NOMO-1 treated with dmso at 0.1 percent for 144 hours (cell line): ENCODE measurements around the gene MARCHF3.
"Not testable (repeated sequence)": the region's sequence is repeated elsewhere in the genome, so short reads cannot be mapped to it uniquely, and the experiment has no call there.

Experiments used
- DNase-seq: peaks from one replicate; lab custom pipeline; 2025; ENCODE audit not compliant: unreplicated experiment; lab: John Stamatoyannopoulos, UW

The MARCHF3 gene

GRCh38 chr5:126961128-126961527, 69.2 kb downstream of the MARCHF3 start:
- no peak for DNase-seq

GRCh38 chr5:126959188-126959587, 71.2 kb downstream of the MARCHF3 start:
- no peak for DNase-seq

- DNase-seq, result no peak
These were observed 73.4 kb downstream of the MARCHF3 start for GRCh38 chr5:126956991-126957390.

GRCh38 chr5:126954981-126955380, 75.4 kb downstream of the MARCHF3 start:
- DNase-seq, result no peak

- no peak for DNase-seq
These were observed 76.7 kb downstream of the MARCHF3 start for GRCh38 chr5:126953640-126954039.

- no peak for DNase-seq
These were observed 80.9 kb downstream of the MARCHF3 start for GRCh38 chr5:126949475-126949874.

- DNase-seq, result no peak
These were observed 81.9 kb downstream of the MARCHF3 start for GRCh38 chr5:126948453-126948852.

GRCh38 chr5:126948011-126948355, 82.4 kb downstream of the MARCHF3 start:
- DNase-seq, result no peak

- DNase-seq, result no peak
These were observed 83.0 kb downstream of the MARCHF3 start for GRCh38 chr5:126947146-126948010.

- DNase-seq, result not testable (repeated sequence)
These were observed 87.5 kb downstream of the MARCHF3 start for GRCh38 chr5:126942908-126943307.

- DNase-seq, result no peak
These were observed 89.0 kb downstream of the MARCHF3 start for GRCh38 chr5:126941403-126941802.

GRCh38 chr5:126939887-126940286, 90.5 kb downstream of the MARCHF3 start:
- DNase-seq, result no peak

GRCh38 chr5:126938466-126938865, 91.9 kb downstream of the MARCHF3 start:
- DNase-seq, result no peak

GRCh38 chr5:126937771-126938170, 92.6 kb downstream of the MARCHF3 start:
- DNase-seq, result no peak

- no peak for DNase-seq
These were observed 93.5 kb downstream of the MARCHF3 start for GRCh38 chr5:126936775-126937418.

GRCh38 chr5:126931963-126932660, 98.2 kb downstream of the MARCHF3 start:
- DNase-seq, result no peak

- DNase-seq, result no peak
These were observed 102.3 kb downstream of the MARCHF3 start for GRCh38 chr5:126928041-126928440.

GRCh38 chr5:126927429-126927828, 102.9 kb downstream of the MARCHF3 start:
- DNase-seq, result no peak

GRCh38 chr5:126926187-126926586, 104.2 kb downstream of the MARCHF3 start:
- DNase-seq, result no peak

GRCh38 chr5:126925482-126925881, 104.9 kb downstream of the MARCHF3 start:
- no peak for DNase-seq

GRCh38 chr5:126924331-126925033, 105.9 kb downstream of the MARCHF3 start:
- DNase-seq, result no peak
